IPS DF 4.7 (cell line): ENCODE results near the gene NUDT14.

ENCODE experiments used
- DNase-seq: peaks from one replicate; pipeline ENCODE4 v3.0.0-alpha.2; 2013; ENCODE audit warnings: low spot score; ENCODE audit errors: extremely low read depth

NUDT14 gene

DNA sequence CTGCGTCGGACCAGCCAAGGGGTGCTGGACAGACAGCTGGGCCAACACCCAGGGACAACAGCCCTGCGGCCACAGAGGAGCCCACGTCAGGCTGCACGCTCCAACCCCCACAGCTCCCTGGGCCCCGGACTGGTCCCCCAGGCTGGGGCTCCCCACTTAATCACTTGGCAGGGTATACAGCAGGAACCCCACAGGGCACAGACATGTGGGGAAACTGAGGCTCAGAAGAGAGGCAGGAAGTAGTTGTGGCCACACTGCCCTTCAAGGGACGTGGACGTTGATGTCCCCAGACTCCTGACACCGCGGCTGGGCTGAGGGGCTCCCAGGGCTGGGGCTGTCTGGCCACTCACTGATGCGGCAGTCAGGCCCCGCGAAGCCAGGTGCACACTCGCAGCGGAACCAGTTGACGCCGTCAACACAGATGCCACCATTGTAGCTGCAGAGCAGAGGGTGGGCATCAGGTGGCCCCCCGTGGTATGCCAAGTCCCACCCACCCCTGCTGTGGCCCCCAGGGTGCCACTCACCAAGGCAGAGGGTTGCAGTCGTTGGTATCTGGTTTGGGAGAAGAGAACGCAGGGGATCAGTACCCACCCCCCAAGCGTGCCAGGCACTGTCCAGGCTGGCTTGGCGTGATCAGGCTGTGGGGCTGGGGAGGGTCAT, 34.0 kb downstream of the NUDT14 start:
- no peak for DNase-seq

DNA sequence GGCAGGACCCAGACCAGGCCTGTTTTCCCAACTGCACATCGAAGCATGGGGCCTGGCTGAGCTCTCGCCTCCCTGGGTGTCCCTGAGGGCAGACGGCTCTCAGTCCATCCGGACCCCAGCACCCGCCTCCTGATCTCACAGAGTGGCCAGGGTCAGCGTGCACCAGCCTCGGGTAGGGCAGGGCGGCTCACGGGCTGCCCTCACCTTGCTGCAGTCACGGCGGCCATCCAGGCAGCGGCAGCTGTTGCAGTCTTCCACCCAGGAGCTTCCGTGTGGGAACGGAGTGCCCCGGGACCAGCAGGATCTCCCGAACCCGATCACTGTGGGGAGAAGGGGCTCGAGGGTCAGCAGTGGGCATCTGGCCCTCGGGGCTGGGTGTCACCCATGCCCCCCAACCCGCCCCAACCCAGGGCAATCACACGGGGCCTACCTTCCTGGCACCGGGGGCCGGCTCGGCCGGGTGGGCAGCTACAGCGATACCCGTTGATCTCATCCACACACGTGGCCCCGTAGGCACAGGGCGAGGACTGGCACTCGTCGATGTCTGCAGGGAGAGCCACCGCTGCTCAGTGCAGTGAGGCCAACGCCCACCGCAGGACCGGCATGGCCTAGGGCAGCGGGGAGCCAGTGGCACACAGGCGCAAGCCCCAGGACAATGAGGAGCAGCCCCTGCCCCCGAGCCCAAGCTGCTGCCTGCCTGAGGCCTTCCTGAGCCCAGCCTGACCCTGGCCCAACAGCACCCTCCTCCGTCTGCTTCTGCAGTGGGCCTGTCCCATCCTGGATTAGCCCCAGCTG, 34.7 kb downstream of the NUDT14 start:
- no peak for DNase-seq

DNA sequence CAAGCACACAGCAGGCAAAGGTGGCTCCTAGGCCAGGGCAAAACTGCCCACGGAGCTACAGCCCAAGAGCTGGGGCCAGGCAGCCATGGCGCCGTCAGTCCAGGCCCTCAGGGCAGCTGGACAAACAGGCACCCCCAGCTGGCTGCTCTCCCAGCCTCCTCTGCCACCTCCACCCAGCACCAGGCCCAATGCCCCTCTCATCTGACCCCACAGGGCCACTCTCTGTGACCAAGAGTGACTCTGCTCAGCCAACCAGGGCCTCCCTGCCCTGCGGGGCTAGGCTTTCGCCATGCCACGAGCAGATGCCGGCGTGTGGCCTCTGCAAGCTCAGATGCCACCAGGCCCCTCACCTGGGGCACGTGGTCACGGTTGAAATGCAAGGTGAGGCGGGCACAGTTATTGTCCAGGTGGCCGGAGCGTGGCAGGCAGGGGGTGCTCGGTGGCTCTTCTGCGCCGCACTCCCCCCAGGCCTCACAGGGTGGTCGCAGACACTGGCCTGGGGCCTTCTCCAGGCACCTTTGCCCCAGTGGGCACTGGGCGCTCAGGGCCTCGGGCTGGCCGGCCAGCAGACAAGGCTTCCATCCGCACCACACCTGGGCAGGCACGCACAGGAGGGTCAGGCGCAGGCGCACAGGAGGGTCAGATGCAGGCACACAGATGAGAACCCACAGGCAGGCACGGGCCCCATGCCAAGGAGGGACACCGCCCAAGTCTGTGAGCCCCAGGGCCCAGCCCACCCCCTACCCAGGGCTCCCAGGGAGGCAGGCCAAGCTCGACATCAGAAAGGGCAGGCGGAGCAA, 35.5 kb downstream of the NUDT14 start:
- DNase-seq: no peak

DNA sequence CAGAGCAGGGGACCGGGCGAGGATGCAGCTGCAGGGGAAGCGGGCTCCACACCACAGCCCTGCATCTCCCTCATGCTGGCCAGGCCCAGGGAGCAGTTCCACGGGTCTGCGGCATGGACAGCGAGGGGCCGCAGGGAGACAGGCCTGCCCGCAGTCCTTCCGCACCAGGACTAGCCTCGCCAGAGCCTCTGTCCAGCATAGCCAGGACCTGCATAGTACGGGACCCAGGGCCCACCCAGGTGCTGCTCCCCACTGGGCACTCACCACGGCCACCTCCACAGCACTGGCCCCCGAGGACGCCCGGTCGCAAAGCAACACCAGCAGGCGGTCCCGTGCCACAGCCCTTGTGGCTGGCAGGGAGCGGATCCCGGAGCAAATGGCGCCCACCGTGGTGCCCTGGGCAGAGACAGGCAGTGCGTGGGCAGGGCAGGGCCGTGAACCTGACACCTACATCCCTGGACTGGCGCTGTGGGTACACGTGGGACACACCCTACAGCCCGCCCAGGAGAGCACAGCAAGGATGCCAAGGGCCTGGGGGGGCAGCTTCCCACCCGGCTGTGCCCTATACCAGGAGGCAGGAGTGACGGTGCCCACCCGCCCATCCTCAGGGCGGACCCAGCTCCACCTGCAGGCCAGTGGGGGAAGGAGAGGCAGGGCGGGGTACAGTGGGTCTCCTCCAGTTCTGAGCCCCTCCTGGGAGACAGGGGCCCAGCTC, 36.3 kb downstream of the NUDT14 start:
- no peak for DNase-seq

DNA sequence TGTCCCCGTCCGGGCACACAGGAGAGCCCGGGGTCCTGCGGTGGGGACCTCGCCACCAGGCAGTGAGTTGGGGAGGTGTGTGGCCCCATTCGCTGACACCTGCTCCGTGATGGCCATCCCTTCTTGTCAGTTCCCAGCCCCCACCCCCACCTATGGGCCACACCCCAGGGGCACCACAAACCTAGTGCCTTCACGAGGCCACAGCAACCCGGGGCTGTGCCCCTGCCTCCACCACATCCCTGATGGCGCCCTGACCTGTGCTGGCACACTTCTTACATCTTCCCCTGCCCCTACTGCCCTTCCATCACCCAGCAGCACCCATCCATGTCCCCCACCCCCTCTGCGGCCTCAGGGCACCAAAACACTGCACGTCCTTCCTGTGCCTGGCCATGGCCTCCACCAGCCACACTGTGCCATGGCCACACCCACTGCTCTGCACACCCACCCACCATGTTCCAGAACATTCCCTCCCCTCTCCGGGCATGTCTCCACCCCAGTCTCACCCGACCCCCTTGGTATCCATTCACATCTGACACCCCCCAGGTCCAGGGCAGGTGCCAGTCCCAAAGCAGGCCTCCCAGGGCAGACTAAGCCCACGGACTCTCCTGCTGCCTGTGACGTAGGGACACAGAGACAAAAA, 37.0 kb downstream of the NUDT14 start:
- DNase-seq: no peak

DNA sequence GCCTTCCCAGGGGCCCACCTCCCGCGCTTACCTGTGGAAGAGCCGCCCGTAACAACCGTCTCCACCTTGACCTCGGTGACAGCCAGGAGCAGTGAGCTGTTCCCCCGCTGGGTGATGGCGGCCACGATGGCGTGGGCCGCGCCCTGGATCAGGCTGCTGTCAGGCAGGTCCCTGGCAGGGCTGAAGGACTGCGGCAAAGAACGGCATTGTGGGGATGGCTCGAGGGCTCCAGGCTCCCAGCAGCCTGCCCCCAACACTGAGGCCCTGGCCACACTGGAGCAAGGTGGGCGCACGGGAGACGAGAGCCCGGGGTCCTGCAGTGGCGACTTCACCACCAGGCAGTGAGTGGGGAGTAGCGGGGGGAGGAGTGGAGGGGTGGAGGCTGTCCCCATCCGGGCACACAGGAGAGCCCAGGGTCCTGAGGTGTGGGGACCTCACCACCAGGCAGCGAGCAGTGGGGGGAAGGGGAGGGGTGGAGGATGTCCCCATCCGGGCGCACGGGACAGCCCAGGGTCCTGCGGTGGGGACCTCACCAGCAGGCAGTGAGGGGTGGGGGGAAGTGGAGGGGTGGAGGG, 37.6 kb downstream of the NUDT14 start:
- DNase-seq: no peak

DNA sequence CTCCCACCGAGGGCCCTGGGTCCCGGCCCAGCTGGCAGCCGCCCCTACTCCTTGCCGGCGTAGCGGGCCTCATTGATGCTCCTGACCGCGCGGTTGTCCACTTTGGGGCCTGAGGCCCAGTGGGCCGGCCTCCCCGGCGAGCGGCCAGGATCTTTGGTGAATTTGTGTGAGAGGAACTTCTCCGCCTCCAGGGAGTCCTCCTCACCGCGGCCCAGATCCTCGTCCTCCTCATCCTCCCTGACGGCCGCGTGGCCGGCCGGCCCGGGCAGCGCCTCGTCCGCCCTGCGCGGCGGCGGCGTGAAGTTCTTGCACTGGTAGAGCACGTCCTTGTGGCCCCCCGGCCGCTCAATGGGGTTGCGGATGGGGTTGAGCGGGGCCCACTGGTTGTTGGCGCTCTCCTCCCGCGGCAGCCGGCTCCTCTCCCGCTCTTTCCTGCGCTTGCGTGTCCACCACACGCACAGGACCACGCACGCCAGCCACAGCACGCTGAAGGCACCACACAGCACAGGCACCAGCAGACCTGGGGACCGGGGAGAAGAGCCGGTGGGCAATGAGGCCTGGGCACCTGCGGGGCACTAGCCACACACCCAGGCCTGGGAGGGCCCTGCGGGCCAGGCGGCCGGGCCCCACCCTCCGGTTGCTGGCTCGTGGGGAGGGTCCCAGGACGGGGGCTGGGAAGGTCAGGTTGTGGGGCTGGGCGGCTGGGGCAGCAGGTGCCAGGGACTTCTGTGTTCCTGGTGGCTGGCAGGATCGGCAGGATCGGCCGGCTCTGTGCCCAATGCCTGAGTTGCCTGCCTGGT, 38.3 kb downstream of the NUDT14 start:
- no peak for DNase-seq

DNA sequence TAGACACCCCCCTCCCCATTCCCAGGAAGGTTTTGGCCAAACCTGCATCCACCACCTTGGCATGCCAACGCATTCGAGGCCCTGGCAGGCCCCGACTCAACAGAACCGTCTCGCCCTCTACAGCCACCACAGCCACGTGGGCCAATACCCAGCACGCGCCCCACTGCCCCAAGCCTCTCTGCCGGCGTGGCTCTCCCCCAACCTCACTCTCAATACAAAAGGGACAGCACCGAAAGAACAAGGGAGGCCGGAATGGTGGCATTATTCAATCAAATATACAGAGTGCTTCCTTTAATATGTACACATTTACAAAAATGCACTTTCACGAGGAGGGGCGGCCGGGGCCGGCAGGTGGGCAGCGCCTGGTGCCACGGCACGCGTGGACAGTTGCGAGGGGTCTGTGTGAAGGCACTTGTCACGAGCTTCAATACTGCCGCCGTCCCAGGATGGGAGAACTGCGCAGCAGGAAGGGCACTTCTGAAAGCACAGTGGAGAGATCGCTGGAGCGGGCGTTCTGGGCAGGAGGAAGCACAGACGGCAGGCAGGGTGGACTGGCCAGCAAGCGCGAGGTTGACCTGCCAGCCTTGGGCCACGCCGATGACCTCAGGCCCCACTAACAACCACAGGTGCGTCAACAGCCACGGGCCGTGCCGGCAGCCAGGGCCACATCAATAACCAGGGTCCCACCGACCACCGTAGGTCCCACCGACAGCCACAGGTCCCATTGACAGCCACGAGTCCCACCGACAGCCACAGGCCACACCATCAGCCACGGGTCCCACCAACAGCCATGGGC, 39.4 kb downstream of the NUDT14 start:
- DNase-seq: no peak

DNA sequence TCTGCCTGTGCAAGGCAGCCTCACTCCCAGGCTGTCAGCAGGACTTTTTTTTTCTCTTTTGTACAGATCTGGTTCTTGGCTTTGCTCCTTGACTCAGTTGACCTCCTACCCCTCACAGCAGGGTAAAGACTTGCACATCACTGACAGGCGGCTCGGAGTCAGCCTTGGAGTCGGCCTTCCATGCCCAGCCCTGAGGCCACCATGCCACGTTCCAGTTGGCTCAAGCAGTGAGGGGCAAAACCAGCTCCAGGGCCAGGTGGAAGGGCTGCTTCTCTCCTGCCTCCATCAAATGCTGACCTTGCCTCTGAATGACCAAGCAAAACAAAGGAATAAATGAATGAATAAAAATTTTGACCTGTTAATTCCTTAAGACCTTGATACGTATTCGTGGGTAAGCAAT, 40.1 kb downstream of the NUDT14 start:
- no peak for DNase-seq

DNA sequence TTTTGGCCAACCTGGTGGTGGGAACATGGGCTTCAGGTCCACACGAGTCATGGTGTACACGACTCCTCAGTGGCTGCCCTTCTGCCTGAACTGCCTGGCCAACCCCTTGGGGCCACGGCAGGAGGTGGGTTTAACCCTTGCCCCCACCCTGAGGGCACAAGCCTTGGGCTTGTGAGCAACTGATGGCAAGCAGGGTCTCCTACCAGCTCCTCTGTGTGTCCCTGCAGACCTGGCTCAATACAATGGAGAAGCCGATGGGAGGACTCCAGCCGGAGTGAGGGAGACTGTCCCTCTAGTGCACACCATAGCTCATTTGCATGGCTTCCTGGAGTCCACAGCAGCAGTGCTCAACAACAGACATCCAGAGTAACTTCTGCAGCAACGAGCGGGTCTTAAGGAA, 40.5 kb downstream of the NUDT14 start:
- DNase-seq: no peak

DNA sequence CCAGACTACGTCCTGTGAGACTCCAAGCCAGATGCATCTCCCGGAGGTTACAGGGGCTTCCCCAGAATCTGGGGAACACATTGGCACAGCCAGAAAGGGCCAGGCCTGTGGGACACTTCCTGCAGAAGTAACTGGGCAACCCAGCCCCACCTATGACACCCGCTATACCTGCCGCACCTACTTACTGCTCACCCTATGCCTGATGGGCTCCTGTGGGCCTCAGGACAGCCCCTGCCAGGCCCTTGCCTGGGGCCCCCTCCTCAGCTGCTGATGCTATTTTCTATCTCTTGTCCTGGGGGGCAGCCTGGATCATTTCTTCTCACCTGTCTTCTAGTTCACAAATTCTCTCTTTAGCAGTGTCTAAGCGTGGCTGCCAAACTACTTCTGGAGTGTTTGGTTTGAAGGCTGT, 41.3 kb downstream of the NUDT14 start:
- DNase-seq: no peak

DNA sequence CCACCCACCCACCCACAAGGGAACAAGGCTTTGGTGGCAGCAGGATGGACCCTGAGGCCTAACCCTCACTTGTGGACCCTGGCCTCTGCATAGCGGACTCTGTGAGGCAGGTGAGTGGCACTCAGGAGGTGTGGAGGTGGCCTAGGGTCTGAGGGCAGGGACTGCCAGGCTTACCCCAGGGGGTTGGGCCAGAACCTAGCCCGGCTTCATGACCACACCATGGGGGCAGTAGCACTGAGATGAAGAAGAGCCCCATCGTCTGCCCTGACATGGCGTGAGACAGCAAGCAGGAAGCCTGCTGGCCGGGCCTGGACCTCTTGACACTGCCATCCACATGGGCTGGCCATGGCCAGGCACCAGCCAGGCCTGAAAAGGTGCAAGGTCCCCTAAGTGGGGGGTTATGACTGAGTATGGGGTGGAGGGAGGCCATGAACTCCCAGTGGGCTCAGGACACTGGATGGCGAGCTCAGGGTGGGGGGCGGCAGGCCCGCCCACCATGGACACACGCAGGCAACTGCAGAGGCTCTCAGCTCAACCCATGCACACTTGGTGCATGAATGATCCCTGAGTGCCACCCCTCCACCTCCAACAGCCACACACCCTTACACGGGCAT, 41.8 kb downstream of the NUDT14 start:
- DNase-seq: no peak

DNA sequence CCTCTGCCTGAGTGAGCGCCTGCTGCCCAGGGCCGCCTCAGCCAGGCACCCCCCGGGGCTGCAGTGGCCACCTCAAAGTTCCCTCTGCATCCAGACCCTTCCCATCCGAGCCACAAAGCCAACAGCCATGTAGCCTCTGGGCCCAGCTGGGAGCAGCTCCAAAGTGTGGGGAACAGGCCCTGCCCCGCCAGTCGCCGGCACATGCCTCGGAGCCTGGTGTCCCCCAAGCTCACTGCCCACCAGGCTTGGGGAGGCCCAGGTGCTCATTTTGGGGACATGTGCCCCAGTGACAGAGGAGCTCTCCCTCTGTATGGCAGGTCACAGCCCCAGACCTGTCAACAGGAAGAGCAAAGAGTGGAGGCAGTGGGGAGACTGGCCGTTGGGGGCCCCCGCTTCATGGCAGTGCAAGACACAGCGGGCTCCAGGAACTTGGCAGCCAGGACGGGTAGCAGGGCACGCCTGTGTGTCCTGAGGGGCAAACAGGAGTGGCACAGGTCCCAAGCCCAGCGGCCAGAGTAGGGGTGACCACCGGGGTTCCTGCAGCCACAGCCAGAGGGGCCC, 42.5 kb downstream of the NUDT14 start:
- no peak for DNase-seq

DNA sequence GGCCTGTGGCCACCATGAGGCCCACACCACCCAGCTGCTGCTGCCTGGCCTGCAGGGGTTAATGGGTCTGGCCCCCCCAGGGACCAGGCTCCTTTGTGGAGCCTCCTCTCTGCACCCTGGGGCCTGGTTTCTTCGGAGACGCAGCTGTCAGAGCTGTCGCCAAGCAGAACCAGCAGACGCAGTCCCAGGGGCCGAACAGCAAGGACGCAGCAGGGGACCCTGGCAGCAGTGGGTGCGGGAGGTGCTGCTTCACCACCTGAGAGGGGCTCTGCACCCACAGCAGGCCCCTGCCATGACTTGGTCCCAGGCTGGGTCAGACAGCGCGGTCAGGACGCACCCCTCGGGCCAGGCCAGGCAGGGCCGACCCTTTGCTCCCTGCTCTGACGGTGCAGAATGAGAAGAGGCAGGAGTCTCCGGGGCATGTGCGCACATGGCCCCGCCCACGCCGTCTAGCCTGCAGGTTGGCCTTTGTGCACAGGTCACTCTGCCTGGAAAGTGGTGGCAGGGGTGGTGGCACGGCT, 43.0 kb downstream of the NUDT14 start:
- no peak for DNase-seq

DNA sequence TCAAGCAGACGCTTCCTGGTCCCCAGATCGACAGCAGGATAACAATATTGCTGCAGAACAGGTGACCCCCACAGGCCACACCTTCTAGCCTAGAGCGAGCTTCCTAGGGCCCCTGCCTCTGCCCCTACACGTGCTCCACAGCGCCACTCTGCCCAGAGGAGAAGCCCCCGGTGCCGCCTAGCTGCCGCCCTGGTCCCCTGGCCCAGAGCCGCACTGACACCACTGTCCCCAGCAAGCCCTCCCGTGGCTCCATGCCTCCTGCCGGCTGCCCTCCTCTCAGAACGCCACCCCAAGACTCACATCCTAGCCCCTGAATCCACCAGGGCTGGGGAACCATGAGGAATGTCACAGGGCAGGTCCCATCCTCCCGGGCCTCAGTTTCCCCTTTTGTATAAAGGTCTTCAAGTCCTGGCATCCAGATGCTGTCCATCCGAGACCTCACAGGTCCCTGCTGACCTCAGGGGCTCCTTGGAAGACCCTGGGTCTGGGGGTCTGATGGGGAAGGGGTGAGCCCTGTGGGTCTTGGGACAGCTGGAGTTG, 43.6 kb downstream of the NUDT14 start:
- DNase-seq: no peak

DNA sequence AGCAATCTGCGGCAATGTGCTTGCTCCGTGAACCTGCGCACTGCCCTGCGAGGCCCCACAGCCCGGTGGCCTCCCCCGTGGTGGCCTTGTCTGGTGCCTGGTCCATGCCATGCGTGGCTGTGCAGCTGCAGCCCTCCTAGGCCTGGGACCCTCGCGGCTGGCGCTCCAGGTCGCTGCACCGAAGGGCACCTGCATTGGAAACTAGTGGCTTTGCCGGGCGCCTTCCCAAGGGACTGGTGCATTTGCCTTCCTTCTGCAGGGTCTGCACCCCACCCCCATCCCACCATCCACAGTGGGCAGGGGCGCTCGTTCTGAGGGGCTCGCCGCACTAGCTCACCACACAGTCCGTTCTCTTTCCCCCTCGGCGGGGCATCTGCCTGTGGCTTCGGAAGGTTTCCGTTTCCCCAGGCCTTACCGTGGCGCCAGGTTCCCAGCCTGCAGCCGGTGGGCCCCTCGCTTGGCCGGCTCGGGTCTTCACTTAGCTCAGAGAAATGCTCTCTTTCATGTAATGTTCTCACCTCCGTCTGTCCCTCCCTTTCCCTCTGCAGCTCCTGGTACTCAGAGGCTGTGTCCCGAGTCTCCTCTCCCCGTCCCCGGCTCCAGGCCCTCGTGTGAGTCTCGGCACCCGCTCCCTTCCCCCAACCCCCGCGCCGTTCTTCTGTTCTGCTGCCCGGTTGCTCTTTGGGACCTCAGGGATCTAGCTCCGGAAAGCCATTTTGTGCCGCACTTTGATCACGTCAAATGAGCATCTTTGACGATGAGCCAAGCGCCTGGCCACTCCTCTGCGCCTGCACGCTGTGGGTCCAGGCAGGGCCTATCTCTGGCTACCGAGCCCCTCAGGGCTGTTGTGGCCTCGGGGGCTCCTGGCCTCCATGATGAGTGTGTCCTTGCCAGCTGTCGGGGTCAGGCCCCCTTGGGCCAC, 44.5 kb downstream of the NUDT14 start:
- no peak for DNase-seq
